GM13976 (cell line): Measurements from ENCODE around the gene TCP1.

Experiments
- DNase-seq: peaks from one replicate; pipeline ENCODE4 v3.0.0; 2012; ENCODE audit warnings: low spot score
- in situ Hi-C: fragments of 300-500 bp; cut with MboI; formaldehyde crosslinking; loops from one replicate; pipeline ENCODE4 v1.12.0; 2022; ENCODE audit warnings: low sequenced_read_pairs, mixed read lengths, inconsistent platforms; ENCODE audit not compliant: unreplicated experiment
- TF ChIP-seq, protein P1 (sequence below): IDR thresholded peaks from 2 replicates; pipeline ENCODE4 v1.5.1; 2012; ENCODE audit warnings: borderline replicate concordance, mild to moderate bottlenecking; ENCODE audit not compliant: insufficient read depth; ENCODE audit errors: extremely low read depth, missing control alignments, control extremely low read depth

Gene TCP1

DNA sequence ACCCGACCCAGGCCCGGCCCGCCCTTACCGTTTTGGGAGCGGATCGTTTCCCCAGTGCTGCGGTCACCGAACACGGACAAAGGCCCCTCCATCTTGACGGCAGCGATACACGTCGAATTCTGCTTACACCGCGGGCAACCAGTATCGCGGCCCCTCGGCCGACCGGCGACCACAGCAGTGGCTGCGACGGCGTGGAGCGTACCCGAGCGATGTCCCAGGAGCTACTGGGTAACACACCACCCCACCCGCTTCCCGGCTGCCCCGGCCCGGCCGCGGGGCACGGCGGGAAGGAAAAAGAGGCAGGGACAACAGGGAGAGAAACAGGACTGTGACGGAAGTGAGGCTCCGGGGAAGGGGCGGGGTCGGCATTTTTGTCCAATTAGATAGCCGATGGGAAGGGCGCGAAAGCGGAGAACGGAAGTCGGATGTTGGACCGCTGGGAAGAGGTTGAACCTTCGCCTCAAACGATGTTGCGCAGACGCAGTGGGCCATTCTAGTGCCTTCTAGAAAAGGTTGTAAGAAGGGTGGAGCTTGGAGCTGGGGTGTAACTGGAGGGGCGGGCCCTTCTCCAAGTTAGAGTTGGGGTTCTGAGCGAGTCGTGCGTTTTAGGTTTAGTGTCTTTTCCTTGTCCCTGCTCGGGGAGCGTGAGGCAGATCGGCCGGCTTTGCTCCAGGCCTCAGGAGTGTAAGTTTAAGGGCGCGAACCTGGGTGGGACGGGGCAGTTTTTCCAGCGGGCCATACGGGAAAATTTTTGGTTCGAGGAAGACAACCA, at the start of gene TCP1:
Gene TCP1 (minus strand): TSS at position 226 of the 772 bp plus-strand sequence. CDS start 134 bp downstream, at position 92.
- TF ChIP-seq, protein P1, sequence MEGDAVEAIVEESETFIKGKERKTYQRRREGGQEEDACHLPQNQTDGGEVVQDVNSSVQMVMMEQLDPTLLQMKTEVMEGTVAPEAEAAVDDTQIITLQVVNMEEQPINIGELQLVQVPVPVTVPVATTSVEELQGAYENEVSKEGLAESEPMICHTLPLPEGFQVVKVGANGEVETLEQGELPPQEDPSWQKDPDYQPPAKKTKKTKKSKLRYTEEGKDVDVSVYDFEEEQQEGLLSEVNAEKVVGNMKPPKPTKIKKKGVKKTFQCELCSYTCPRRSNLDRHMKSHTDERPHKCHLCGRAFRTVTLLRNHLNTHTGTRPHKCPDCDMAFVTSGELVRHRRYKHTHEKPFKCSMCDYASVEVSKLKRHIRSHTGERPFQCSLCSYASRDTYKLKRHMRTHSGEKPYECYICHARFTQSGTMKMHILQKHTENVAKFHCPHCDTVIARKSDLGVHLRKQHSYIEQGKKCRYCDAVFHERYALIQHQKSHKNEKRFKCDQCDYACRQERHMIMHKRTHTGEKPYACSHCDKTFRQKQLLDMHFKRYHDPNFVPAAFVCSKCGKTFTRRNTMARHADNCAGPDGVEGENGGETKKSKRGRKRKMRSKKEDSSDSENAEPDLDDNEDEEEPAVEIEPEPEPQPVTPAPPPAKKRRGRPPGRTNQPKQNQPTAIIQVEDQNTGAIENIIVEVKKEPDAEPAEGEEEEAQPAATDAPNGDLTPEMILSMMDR: no peak
- in situ Hi-C loops: no loop called here
- peak; percentile 96 for DNase-seq

- TF ChIP-seq, protein P1: no peak
- in situ Hi-C loops: no loop called here
Observed at GRCh38 chr6:159838020-159838744, 48.8 kb upstream of the TCP1 start.

GRCh38 chr6:159837511-159837910, 48.1 kb upstream of the TCP1 start:
- no peak for DNase-seq
- TF ChIP-seq, protein P1: no peak
- in situ Hi-C loops: no loop called here

More at GRCh38 chr6:159838020-159838744, 48.8 kb upstream of the TCP1 start:
- no peak for DNase-seq

DNA sequence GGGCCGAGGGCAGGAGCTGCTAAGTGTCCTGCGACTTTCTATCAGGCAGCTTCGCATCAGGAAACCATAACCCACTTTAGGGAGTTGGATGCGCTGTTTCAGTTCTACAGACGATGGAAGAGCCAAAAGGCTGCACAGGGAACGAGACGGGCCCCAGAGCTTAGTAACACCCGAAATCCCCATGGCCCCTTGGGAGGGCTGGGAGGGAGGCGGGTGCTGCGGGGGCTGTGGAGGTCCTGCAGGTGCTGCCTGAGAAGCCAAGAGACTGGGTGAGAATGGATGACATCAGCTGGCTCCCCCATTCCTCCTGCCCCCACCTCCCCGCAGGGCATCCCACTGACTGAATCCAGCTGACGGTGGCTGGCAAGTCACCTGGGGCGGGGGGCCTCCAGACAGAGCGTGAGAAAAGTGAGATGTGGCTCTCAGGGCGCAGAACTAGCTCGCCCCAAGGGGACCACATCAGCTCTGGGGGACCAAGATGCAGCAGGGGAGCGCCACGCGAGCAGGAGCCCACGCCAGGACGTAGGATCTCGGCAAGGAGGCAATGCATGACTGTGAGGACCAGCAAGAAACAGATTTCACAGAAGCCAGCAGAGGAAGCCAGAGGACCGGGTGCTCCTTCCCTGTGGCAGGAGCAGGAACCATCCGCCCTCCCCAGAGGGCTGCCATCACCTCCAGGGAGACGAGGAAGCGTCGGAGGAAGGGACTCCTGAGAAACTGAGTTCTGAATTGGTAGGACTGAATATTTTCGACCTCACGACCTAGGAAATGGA, 47.5 kb upstream of the TCP1 start:
- in situ Hi-C loops: no loop called here
- TF ChIP-seq, protein P1: no peak
- DNase-seq: no peak

DNA sequence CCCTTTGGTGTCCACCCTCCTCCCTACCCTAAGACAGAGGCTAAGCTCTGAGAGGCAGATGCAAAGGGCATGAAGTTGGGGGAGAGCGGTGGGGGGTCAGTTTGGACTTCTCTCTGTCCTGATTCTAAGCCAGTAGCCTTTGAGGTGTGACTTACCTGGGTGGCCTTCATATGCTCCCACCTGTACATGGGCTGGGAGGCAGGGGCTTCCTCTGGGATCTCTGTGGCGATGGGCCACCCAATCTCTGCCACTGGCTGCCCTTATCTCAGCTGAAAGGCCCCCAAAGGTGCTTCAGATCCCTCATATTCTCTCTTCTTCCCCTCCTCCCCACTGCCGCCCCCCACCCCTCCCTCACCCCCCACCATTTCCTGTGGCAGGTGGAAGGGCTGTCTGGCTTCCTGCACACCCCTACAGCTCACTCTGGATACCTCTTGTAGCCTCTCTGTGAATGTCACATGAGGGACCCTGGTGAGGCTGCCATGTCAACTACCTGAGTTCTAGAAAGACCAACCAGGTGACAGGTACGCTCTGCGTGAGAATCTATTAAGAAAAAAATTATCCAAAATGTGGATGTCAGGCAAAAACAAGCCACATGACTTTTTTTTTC, 44.7 kb upstream of the TCP1 start:
- DNase-seq: peak; percentile 6
- in situ Hi-C loops: no loop called here
- TF ChIP-seq, protein P1: no peak

DNA sequence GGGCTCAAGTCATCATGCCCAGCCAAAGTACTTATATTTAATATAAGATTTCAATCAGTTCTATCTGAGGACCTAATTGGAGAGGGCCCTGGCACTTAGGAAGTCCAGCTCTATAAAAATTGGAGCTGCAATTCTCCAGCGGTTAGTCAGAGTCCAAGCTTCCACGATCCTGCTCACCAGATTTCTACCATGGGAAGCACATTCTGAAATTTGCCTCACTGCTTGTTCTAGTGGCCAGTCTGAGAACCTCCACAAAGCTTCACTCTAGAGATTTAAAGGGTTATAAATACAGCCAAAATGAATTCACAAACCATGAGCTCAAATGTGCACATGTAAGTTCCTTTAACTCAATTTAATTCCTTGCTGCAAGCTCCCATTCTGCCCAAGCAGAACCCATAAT, 44.2 kb upstream of the TCP1 start:
- TF ChIP-seq, protein P1: no peak
- no peak for DNase-seq
- in situ Hi-C loops: no loop called here
